ENCODE measurements around the gene ZNF555.
"Not testable (repeated sequence)": the region's sequence is repeated elsewhere in the genome, so short reads cannot be mapped to it uniquely, and the experiment has no call there.

The ZNF555 gene

GRCh38 chr19:2887391-2887914, 46.2 kb downstream of the ZNF555 start:
- Histone ChIP-seq H3K9ac (ENCODE audit: low read length) (no peak overlapping the region), H3K27ac (ENCODE audit: low read depth, low read length) (no peak overlapping the region), H3K4me3 (ENCODE audit: low read depth in 1 of 2, low read length in 2 of 2) (no peak overlapping the region)

GRCh38 chr19:2888731-2889224, 47.5 kb downstream of the ZNF555 start:
- Histone ChIP-seq H3K9me3 (ENCODE audit: low read length) (no peaks in the 10 kb centered on the region), H3K4me3 (ENCODE audit: low read depth in 1 of 2, low read length in 2 of 2) (no peak overlapping the region), H3K9ac (ENCODE audit: low read length) (no peak overlapping the region), H3K36me3 (ENCODE audit: insufficient read depth, low read length) (no peaks in the 10 kb centered on the region), H3K4me1 (ENCODE audit: insufficient read depth, low read length) (peaks cover 4% of the 10 kb centered on the region), H3K27ac (ENCODE audit: low read depth, low read length) (no peak overlapping the region), H3K27me3 (ENCODE audit: control insufficient read depth in 1 of 2, insufficient read depth in 2 of 2, low read length in 2 of 2) (no peaks in the 10 kb centered on the region)

More at GRCh38 chr19:2887391-2887914, 46.2 kb downstream of the ZNF555 start:
- Histone ChIP-seq H3K36me3 (ENCODE audit: insufficient read depth, low read length) (no peaks in the 10 kb centered on the region), H3K9me3 (ENCODE audit: low read length) (no peaks in the 10 kb centered on the region), H3K4me1 (ENCODE audit: insufficient read depth, low read length) (peaks cover 4% of the 10 kb centered on the region), H3K27me3 (ENCODE audit: control insufficient read depth in 1 of 2, insufficient read depth in 2 of 2, low read length in 2 of 2) (no peaks in the 10 kb centered on the region)

GRCh38 chr19:2890531-2890930, 49.3 kb downstream of the ZNF555 start:
- not testable (repeated sequence) for H3K4me1 ChIP-seq (ENCODE audit: insufficient read depth, low read length); H3K27me3 ChIP-seq (ENCODE audit: control insufficient read depth in 1 of 2, insufficient read depth in 2 of 2, low read length in 2 of 2); H3K9me3 ChIP-seq (ENCODE audit: low read length); H3K27ac ChIP-seq (ENCODE audit: low read depth, low read length); H3K9ac ChIP-seq (ENCODE audit: low read length); H3K4me3 ChIP-seq (ENCODE audit: low read depth in 1 of 2, low read length in 2 of 2); H3K36me3 ChIP-seq (ENCODE audit: insufficient read depth, low read length)

GRCh38 chr19:2896694-2897093, 55.4 kb downstream of the ZNF555 start:
- H3K27me3 ChIP-seq (ENCODE audit: control insufficient read depth in 1 of 2, insufficient read depth in 2 of 2, low read length in 2 of 2) = no peaks in the 10 kb centered on the region
- H3K9ac ChIP-seq (ENCODE audit: low read length) = no peak overlapping the region
- H3K9me3 ChIP-seq (ENCODE audit: low read length) = no peaks in the 10 kb centered on the region
- peaks cover under 1% of the 10 kb centered on the region for H3K4me1 ChIP-seq (ENCODE audit: insufficient read depth, low read length)
- no peak overlapping the region for H3K4me3 ChIP-seq (ENCODE audit: low read depth in 1 of 2, low read length in 2 of 2)
- no peaks in the 10 kb centered on the region for H3K36me3 ChIP-seq (ENCODE audit: insufficient read depth, low read length)
- no peak overlapping the region for H3K27ac ChIP-seq (ENCODE audit: low read depth, low read length)

- Histone ChIP-seq H3K36me3 (ENCODE audit: insufficient read depth, low read length) (no peaks in the 10 kb centered on the region), H3K9ac (ENCODE audit: low read length) (no peak within 1 kb of the TSS), H3K27ac (ENCODE audit: low read depth, low read length) (peak within 1 kb of the TSS; percentile 54), H3K4me1 (ENCODE audit: insufficient read depth, low read length) (peaks cover 4% of the 10 kb centered on the region), H3K27me3 (ENCODE audit: control insufficient read depth in 1 of 2, insufficient read depth in 2 of 2, low read length in 2 of 2) (no peaks in the 10 kb centered on the region), H3K4me3 (ENCODE audit: low read depth in 1 of 2, low read length in 2 of 2) (peak within 1 kb of the TSS; percentile 64 to 73), H3K9me3 (ENCODE audit: low read length) (no peaks in the 10 kb centered on the region)
Observed at GRCh38 chr19:2900296-2901252, 59.3 kb downstream of the ZNF555 start, which contains the start of gene ZNF57. ZNF57 (plus strand) TSS chr19:2900928; CDS start chr19:2901046, 118 bp downstream.

GRCh38 chr19:2902590-2903218, 61.4 kb downstream of the ZNF555 start:
- Histone ChIP-seq H3K4me1 (ENCODE audit: insufficient read depth, low read length) (peaks cover 4% of the 10 kb centered on the region), H3K36me3 (ENCODE audit: insufficient read depth, low read length) (no peaks in the 10 kb centered on the region), H3K9ac (ENCODE audit: low read length) (no peak overlapping the region), H3K9me3 (ENCODE audit: low read length) (no peaks in the 10 kb centered on the region), H3K4me3 (ENCODE audit: low read depth in 1 of 2, low read length in 2 of 2) (no peak overlapping the region), H3K27me3 (ENCODE audit: control insufficient read depth in 1 of 2, insufficient read depth in 2 of 2, low read length in 2 of 2) (no peaks in the 10 kb centered on the region), H3K27ac (ENCODE audit: low read depth, low read length) (no peak overlapping the region)

- not testable (repeated sequence) for H3K4me3 ChIP-seq (ENCODE audit: low read depth in 1 of 2, low read length in 2 of 2); H3K27me3 ChIP-seq (ENCODE audit: control insufficient read depth in 1 of 2, insufficient read depth in 2 of 2, low read length in 2 of 2); H3K9ac ChIP-seq (ENCODE audit: low read length); H3K27ac ChIP-seq (ENCODE audit: low read depth, low read length); H3K4me1 ChIP-seq (ENCODE audit: insufficient read depth, low read length); H3K36me3 ChIP-seq (ENCODE audit: insufficient read depth, low read length); H3K9me3 ChIP-seq (ENCODE audit: low read length)
Observed at GRCh38 chr19:2903326-2903725, 62.1 kb downstream of the ZNF555 start.

GRCh38 chr19:2905918-2906519, 64.7 kb downstream of the ZNF555 start:
- Histone ChIP-seq H3K4me3 (ENCODE audit: low read depth in 1 of 2, low read length in 2 of 2) (no peak overlapping the region), H3K9ac (ENCODE audit: low read length) (no peak overlapping the region), H3K27ac (ENCODE audit: low read depth, low read length) (no peak overlapping the region), H3K36me3 (ENCODE audit: insufficient read depth, low read length) (no peaks in the 10 kb centered on the region), H3K9me3 (ENCODE audit: low read length) (no peaks in the 10 kb centered on the region), H3K4me1 (ENCODE audit: insufficient read depth, low read length) (peaks cover 4% of the 10 kb centered on the region), H3K27me3 (ENCODE audit: control insufficient read depth in 1 of 2, insufficient read depth in 2 of 2, low read length in 2 of 2) (no peaks in the 10 kb centered on the region)

GRCh38 chr19:2906631-2907195, 65.4 kb downstream of the ZNF555 start:
- H3K9ac ChIP-seq (ENCODE audit: low read length) = no peak overlapping the region
- H3K27ac ChIP-seq (ENCODE audit: low read depth, low read length) = no peak overlapping the region
- H3K9me3 ChIP-seq (ENCODE audit: low read length) = no peaks in the 10 kb centered on the region
- no peaks in the 10 kb centered on the region for H3K36me3 ChIP-seq (ENCODE audit: insufficient read depth, low read length)
- H3K4me3 ChIP-seq (ENCODE audit: low read depth in 1 of 2, low read length in 2 of 2) = no peak overlapping the region
- no peaks in the 10 kb centered on the region for H3K27me3 ChIP-seq (ENCODE audit: control insufficient read depth in 1 of 2, insufficient read depth in 2 of 2, low read length in 2 of 2)
- peaks cover 3% of the 10 kb centered on the region for H3K4me1 ChIP-seq (ENCODE audit: insufficient read depth, low read length)

Data from muscle layer of colon (tissue), 2 donors.